ENCODE data around the gene MUL1. TPM values are rescaled to one million over a fixed set of nuclear protein-coding genes. Genes with fewer than 3 reads are reported as not detected.

Gene MUL1
- polyA plus RNA-seq, 2 of the 4 experiments (the other 2 are of a cell fraction) = 20.0 to 24.5 TPM

DNA sequence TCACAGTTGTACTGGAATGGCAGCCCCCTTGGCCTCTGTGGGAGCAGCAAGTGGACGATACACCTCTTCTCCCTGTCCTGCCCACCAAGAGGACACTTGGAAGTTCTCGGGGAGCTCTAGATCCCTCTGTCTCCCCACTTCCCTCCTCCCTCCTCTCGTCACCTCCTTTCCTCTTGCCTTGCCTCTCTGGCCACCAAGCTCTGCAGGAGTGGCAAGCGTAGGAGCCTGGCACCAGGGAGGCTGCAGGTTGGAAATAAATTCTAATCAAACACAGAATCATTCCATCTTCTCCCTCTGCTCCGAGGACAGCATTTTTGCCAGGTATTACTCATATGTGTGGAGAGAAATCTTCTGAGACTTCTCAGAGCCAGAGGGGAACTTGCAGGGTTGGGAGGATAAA, 42.8 kb downstream of the MUL1 start:
- POLR2A ChIA-PET = no interaction called here
- peaks cover 2% of the 10 kb centered on the region for H3K4me1 ChIP-seq
- CTCF ChIA-PET = interaction anchor here (0.8 to 2.8 kb wide), 5 partner anchors 14 to 252 kb away, joined by 3 to 14 read pairs (median 5); no protein-coding TSS in a partner anchor
- no peak overlapping the region for H3K4me2 ChIP-seq
- H3K4me3 ChIP-seq = no peak overlapping the region
- H3K9me3 ChIP-seq = no peaks in the 10 kb centered on the region
- DNase-seq (ENCODE audit: low read depth in 1 of 2, low spot score in 1 of 2) = no peak
- FAIRE-seq = no peak
- no peak for TF ChIP-seq HOXB5 (CRISPR knock-in tag; IDR thresholded peaks at IDR 0.05)
- TF ChIP-seq CHD2 (IDR thresholded peaks at IDR 0.05; ENCODE audit: low read length, partially characterized antibody) = no peak
- WGBS (ENCODE audit: missing lambda C conversion rate) = 37% methylated on average over 5 of the region's 5 CpGs
- H3K27ac ChIP-seq = 0 out of 6 replicates have a peak overlapping the region, but pooled peaks of 1 of the 2 experiments have one; percentile 21
- no peak for ATAC-seq

- no peak for DNase-seq (ENCODE audit: low read depth in 1 of 2, low spot score in 1 of 2)
- no peak for ATAC-seq
- Histone ChIP-seq H3K9me3 (no peaks in the 10 kb centered on the region), H3K4me3 (no peak overlapping the region), H3K4me2 (no peak overlapping the region), H3K4me1 (no peaks in the 10 kb centered on the region), H3K27ac (no peak overlapping the region)
- ChIA-PET CTCF (no interaction called here), POLR2A (no interaction called here)
- FAIRE-seq = no peak
- TF ChIP-seq KDM1A (IDR thresholded peaks at IDR 0.05; ENCODE audit: low read depth) = no peak
- TF ChIP-seq SMC3 (IDR thresholded peaks at IDR 0.05) = no peak
- no peak for TF ChIP-seq RARB (CRISPR knock-in tag; IDR thresholded peaks at IDR 0.05)
- TF ChIP-seq ZSCAN20 (CRISPR knock-in tag; IDR thresholded peaks at IDR 0.05) = no peak
- 9% methylated on average over 1 of the region's 1 CpG for WGBS (ENCODE audit: missing lambda C conversion rate)
Observed at GRCh38 chr1:20463502-20463901, 44.4 kb downstream of the MUL1 start.

- FAIRE-seq = no peak
- TF ChIP-seq SMC3 (IDR thresholded peaks at IDR 0.05) = no peak
- TF ChIP-seq KDM1A (IDR thresholded peaks at IDR 0.05; ENCODE audit: low read depth) = no peak
- TF ChIP-seq, protein P1, sequence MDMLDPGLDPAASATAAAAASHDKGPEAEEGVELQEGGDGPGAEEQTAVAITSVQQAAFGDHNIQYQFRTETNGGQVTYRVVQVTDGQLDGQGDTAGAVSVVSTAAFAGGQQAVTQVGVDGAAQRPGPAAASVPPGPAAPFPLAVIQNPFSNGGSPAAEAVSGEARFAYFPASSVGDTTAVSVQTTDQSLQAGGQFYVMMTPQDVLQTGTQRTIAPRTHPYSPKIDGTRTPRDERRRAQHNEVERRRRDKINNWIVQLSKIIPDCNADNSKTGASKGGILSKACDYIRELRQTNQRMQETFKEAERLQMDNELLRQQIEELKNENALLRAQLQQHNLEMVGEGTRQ (IDR thresholded peaks at IDR 0.05) = no peak
- TF ChIP-seq RAD21 (conservative IDR thresholded peaks at IDR 0.05 in 1 of 2, IDR thresholded peaks at IDR 0.05 in 1 of 2) = no peak
- TF ChIP-seq HEYL (CRISPR knock-in tag; IDR thresholded peaks at IDR 0.05) = no peak
- no peak for TF ChIP-seq ZC3H11A (IDR thresholded peaks at IDR 0.05)
- TF ChIP-seq NPAS2 (CRISPR knock-in tag; IDR thresholded peaks at IDR 0.05; ENCODE audit: borderline replicate concordance) = no peak
- TF ChIP-seq CHD2 (IDR thresholded peaks at IDR 0.05; ENCODE audit: low read length, partially characterized antibody) = no peak
- TF ChIP-seq GATA3 (IDR thresholded peaks at IDR 0.05; ENCODE audit: borderline replicate concordance) = no peak
- TF ChIP-seq JUNB (IDR thresholded peaks at IDR 0.05) = no peak
Observed at GRCh38 chr1:20462397-20462796, 45.6 kb downstream of the MUL1 start.

DNA sequence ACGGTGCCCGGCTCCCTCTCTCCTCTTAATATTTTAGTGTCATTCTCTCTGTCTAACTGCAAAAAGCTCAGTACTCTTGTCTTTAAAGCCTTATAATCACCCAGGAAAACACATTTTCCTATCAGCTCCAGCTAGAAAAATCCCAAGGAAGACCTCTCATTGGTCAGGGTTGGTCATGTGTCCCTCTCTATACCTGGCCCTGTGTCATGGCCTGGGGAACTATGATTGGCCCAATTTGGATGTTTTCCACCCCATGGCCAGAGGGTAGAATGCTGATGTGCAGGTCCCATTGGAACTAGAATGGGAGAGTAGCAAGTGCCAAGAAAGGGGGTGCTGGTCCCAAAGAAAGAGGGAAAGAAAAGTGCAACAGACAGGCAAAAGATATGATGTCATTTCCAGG, 49.2 kb downstream of the MUL1 start:
- ChIA-PET CTCF (interaction anchor here (1.1 to 2.2 kb wide), 3 partner anchors 28 to 246 kb away, joined by 3 to 9 read pairs (median 7); no protein-coding TSS in a partner anchor), POLR2A (no interaction called here)
- Histone ChIP-seq H3K4me1 (no peaks in the 10 kb centered on the region), H3K27ac (no peak overlapping the region), H3K4me3 (no peak overlapping the region), H3K4me2 (no peak overlapping the region), H3K9me3 (no peaks in the 10 kb centered on the region)
- WGBS (ENCODE audit: missing lambda C conversion rate) = 92% methylated on average over 2 of the region's 2 CpGs
- DNase-seq (ENCODE audit: low read depth in 1 of 2, low spot score in 1 of 2) = no peak
- no peak for TF ChIP-seq RARB (CRISPR knock-in tag; IDR thresholded peaks at IDR 0.05)
- TF ChIP-seq NR3C1 (IDR thresholded peaks at IDR 0.05) = no peak
- TF ChIP-seq ZFP36 (IDR thresholded peaks at IDR 0.05; ENCODE audit: borderline replicate concordance, partially characterized antibody) = no peak
- TF ChIP-seq CEBPB (IDR thresholded peaks at IDR 0.05) = no peak
- no peak for TF ChIP-seq FOSB (CRISPR knock-in tag; IDR thresholded peaks at IDR 0.05)
- TF ChIP-seq, protein P2, sequence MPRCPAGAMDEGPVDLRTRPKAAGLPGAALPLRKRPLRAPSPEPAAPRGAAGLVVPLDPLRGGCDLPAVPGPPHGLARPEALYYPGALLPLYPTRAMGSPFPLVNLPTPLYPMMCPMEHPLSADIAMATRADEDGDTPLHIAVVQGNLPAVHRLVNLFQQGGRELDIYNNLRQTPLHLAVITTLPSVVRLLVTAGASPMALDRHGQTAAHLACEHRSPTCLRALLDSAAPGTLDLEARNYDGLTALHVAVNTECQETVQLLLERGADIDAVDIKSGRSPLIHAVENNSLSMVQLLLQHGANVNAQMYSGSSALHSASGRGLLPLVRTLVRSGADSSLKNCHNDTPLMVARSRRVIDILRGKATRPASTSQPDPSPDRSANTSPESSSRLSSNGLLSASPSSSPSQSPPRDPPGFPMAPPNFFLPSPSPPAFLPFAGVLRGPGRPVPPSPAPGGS (IDR thresholded peaks at IDR 0.05) = no peak
- TF ChIP-seq NPAS2 (CRISPR knock-in tag; IDR thresholded peaks at IDR 0.05; ENCODE audit: borderline replicate concordance) = no peak
- TF ChIP-seq RCOR1 (IDR thresholded peaks at IDR 0.05; ENCODE audit: low read depth, low read length) = no peak
- no peak for TF ChIP-seq FOSL2 (IDR thresholded peaks at IDR 0.05)
- no peak for TF ChIP-seq FOSL2 (CRISPR knock-in tag; IDR thresholded peaks at IDR 0.05)
- TF ChIP-seq, protein P3, sequence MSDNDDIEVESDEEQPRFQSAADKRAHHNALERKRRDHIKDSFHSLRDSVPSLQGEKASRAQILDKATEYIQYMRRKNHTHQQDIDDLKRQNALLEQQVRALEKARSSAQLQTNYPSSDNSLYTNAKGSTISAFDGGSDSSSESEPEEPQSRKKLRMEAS (IDR thresholded peaks at IDR 0.05) = no peak
- no peak for TF ChIP-seq ZNF302 (CRISPR knock-in tag; IDR thresholded peaks at IDR 0.05)
- TF ChIP-seq, protein P4, sequence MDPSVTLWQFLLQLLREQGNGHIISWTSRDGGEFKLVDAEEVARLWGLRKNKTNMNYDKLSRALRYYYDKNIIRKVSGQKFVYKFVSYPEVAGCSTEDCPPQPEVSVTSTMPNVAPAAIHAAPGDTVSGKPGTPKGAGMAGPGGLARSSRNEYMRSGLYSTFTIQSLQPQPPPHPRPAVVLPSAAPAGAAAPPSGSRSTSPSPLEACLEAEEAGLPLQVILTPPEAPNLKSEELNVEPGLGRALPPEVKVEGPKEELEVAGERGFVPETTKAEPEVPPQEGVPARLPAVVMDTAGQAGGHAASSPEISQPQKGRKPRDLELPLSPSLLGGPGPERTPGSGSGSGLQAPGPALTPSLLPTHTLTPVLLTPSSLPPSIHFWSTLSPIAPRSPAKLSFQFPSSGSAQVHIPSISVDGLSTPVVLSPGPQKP (IDR thresholded peaks at IDR 0.05; ENCODE audit: low read depth, low read length) = no peak
- TF ChIP-seq, protein P5, sequence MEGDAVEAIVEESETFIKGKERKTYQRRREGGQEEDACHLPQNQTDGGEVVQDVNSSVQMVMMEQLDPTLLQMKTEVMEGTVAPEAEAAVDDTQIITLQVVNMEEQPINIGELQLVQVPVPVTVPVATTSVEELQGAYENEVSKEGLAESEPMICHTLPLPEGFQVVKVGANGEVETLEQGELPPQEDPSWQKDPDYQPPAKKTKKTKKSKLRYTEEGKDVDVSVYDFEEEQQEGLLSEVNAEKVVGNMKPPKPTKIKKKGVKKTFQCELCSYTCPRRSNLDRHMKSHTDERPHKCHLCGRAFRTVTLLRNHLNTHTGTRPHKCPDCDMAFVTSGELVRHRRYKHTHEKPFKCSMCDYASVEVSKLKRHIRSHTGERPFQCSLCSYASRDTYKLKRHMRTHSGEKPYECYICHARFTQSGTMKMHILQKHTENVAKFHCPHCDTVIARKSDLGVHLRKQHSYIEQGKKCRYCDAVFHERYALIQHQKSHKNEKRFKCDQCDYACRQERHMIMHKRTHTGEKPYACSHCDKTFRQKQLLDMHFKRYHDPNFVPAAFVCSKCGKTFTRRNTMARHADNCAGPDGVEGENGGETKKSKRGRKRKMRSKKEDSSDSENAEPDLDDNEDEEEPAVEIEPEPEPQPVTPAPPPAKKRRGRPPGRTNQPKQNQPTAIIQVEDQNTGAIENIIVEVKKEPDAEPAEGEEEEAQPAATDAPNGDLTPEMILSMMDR (IDR thresholded peaks at IDR 0.05) = no peak
- no peak for TF ChIP-seq RAD21 (conservative IDR thresholded peaks at IDR 0.05 in 1 of 2, IDR thresholded peaks at IDR 0.05 in 1 of 2)
- TF ChIP-seq CHD2 (IDR thresholded peaks at IDR 0.05; ENCODE audit: low read length, partially characterized antibody) = no peak
- TF ChIP-seq HOXA7 (CRISPR knock-in tag; IDR thresholded peaks at IDR 0.05) = no peak
- TF ChIP-seq POLR2AphosphoS2 (conservative IDR thresholded peaks at IDR 0.05; ENCODE audit: low read length) = no peak
- no peak for ATAC-seq
- FAIRE-seq = no peak

More at GRCh38 chr1:20462397-20462796, 45.6 kb downstream of the MUL1 start:
- 54% methylated on average over 2 of the region's 3 CpGs for WGBS (ENCODE audit: missing lambda C conversion rate)
- Histone ChIP-seq H3K4me3 (no peak overlapping the region), H3K9me3 (no peaks in the 10 kb centered on the region), H3K4me1 (no peaks in the 10 kb centered on the region), H3K27ac (no peak overlapping the region), H3K4me2 (no peak overlapping the region)
- POLR2A ChIA-PET = no interaction called here
- ATAC-seq = no peak
- CTCF ChIA-PET = interaction anchor here (0.6 to 1.2 kb wide), 2 partner anchors 14 to 25 kb away, joined by 3 read pairs; no protein-coding TSS in a partner anchor
- no peak for DNase-seq (ENCODE audit: low read depth in 1 of 2, low spot score in 1 of 2)

Data from A549 (cell line).